Psoas muscle (tissue), 8 donors: ENCODE measurements around the gene YIF1B. TPM values are rescaled to one million over a fixed set of nuclear protein-coding genes. Genes with fewer than 3 reads are reported as not detected.

ENCODE experiments used
- ATAC-seq, 4 donors: fragments of 200-7000 bp; cut with Tn5 transposase; one replicate each; pipeline ENCODE4 v1.9.1; 2020; ENCODE audit warnings: moderate library complexity in 3 of 4, mild to moderate bottlenecking in 2 of 4
- DNase-seq, 2 donors: peaks; one replicate each; pipeline ENCODE4 v3.0.0-alpha.2; 2020
- H3K27ac ChIP-seq: fragments of 200-600 bp; one replicate; pipeline ENCODE4 v1.8.0; 2022
- H3K27me3 ChIP-seq, 3 donors: fragments of 200-600 bp in 1 of 3; one replicate each; pipeline versions ENCODE4 v1.6.1 to v1.8.0; 2013 to 2022; ENCODE audit warnings: low read length in 2 of 3, mild to moderate bottlenecking in 2 of 3, moderate library complexity in 1 of 3; ENCODE audit not compliant: insufficient read depth in 3 of 3
- H3K36me3 ChIP-seq, 2 donors: fragments of 200-600 bp in 1 of 2; one replicate each; pipeline versions ENCODE4 v1.6.1 to v1.8.0; 2013 to 2022; ENCODE audit warnings: low read depth in 1 of 2, mild to moderate bottlenecking in 1 of 2, moderate library complexity in 1 of 2; ENCODE audit not compliant: insufficient read depth in 1 of 2
- H3K4me1 ChIP-seq: fragments of 200-600 bp; one replicate; pipeline ENCODE4 v1.8.0; 2022
- H3K4me3 ChIP-seq: fragments of 200-600 bp; one replicate; pipeline ENCODE4 v1.8.0; 2022; ENCODE audit warnings: mild to moderate bottlenecking
- H3K9me3 ChIP-seq: fragments of 200-600 bp; one replicate; pipeline ENCODE4 v1.8.0; 2022
- WGBS, 3 donors: extraction: QIAGEN DNeasy Blood & Tissue Kit; methylation state at CpG; one replicate each; pipeline versions ENCODE4 v1.1.6 to v1.1.7; 2013; 5-methylcytosine and 5-hydroxymethylcytosine counted together
- intact Hi-C, 2 donors: fragments of 100-400 bp; cut with DNase I; formaldehyde crosslinking; loops; one replicate each; pipeline versions ENCODE4 v1.11.0 to v1.14.2; 2022
- polyA plus RNA-seq, 3 donors: library from polyadenylated mRNA; stranded (reverse); fragments of 200-250 nt; gene quantifications; one replicate each; pipeline ENCODE4 v1.2.3, GENCODE V29; 2013
- total RNA-seq, 4 donors: library from RNA; stranded (reverse); fragmentation: NEBNext Ultra II Directional in 2 of 4; extraction: Animal tissue kit (Norgen Biotek cat#: 25700) in 2 of 4; gene quantifications; one replicate each; pipeline versions ENCODE4 v1.2.1 to v1.2.4, GENCODE V29; 2021 to 2023
- TF ChIP-seq, protein P1 (sequence below): fragments of 200-600 bp; IDR thresholded peaks from one replicate; pipeline ENCODE4 v1.8.0; 2022; ENCODE audit warnings: antibody characterized with exemption
- donor health status: healthy with polysubstance abuse.
- donor health status: DM: no; HTN: no; CAD: no; lungs with moderate emphysema.
- donor health status: Bipolar disorder and iron deficiency.
- donor health status: healthy.
- donor health status: DM: yes; HTN: yes; CAD: no.
- donor health status: DM: no; HTN: no; CAD: no.
- donor health status: DM: no; HTN: no; CAD: no.
- donor health status: DM: yes; HTN: yes; CAD: no.

The YIF1B gene
- total and polyA plus RNA-seq, 7 donors, result 20.1 to 57.7 (median 27.2) TPM

DNA sequence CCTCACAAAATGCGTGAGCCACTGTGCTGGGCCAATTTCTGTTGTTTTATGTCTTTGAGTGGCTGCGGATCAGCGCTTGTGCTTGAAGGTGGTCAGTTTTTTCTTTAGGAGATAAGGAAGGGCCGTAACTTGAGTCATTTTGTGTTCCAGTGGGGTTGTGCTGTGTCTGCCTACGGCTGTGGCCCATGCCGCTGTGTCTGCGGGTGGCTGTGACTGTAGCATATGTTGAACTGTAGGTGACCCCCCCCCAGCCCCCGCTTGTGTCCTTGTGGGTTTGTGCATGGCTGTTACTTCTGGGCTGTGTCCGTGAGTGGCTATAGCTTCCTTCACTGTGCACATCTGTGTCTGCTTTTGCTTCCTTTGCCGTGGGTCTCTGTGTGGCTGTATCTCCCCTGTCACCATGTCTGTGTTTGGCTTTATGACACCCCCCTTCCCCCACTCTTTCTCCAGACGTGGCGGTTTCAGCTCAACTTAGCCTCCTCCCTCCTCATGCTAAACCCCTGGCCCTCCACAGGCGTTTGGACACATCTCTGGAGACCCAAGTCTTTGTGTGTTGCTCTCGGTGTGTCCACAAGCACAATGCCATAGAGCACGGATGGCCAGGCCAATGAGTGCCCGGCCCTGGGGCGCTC is 60.2 kb downstream of the YIF1B start:
- WGBS, 3 donors, result 47 to 54% (median 51%) methylated on average over 17 of the region's 17 CpGs
- TF ChIP-seq, protein P1, sequence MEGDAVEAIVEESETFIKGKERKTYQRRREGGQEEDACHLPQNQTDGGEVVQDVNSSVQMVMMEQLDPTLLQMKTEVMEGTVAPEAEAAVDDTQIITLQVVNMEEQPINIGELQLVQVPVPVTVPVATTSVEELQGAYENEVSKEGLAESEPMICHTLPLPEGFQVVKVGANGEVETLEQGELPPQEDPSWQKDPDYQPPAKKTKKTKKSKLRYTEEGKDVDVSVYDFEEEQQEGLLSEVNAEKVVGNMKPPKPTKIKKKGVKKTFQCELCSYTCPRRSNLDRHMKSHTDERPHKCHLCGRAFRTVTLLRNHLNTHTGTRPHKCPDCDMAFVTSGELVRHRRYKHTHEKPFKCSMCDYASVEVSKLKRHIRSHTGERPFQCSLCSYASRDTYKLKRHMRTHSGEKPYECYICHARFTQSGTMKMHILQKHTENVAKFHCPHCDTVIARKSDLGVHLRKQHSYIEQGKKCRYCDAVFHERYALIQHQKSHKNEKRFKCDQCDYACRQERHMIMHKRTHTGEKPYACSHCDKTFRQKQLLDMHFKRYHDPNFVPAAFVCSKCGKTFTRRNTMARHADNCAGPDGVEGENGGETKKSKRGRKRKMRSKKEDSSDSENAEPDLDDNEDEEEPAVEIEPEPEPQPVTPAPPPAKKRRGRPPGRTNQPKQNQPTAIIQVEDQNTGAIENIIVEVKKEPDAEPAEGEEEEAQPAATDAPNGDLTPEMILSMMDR, result no peak
- Histone ChIP-seq H3K36me3 (no peaks in the 10 kb centered on the region), H3K9me3 (no peaks in the 10 kb centered on the region), H3K27ac (peak overlapping the region; percentile 69), H3K4me1 (no peaks in the 10 kb centered on the region), H3K27me3 (peaks cover 0 to 46% (median 6%) of the 10 kb centered on the region in 3 donors), H3K4me3 (peak overlapping the region; percentile 61)
- intact Hi-C loops, result no loop called here
- DNase-seq (peak in 1 of 2 donors; percentile 53), ATAC-seq (no peak)

DNA sequence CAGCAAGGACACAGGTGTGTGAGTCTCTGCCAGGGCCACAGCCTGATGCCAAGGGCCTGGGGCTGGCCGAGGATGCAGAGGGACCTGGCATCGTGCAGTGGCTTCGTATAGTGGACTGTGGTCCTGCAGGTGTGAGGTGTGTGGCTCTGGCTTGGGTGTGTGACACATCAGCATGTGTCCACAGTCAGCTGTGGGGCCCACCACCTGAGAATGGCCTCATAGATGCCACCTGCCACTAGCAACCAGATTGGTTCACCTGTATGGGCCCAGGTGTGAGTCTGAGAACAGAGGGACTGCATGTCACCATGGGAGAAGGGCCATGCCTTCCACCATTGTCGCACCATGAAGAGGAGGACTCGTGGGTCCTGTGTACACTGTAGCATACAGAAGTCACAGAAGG is 62.0 kb downstream of the YIF1B start:
- intact Hi-C loops, result no loop called here

More for the DNA sequence above, 62.0 kb downstream of the YIF1B start:
- ATAC-seq, result no peak
- no peaks in the 10 kb centered on the region for H3K4me1 ChIP-seq
- no peak for DNase-seq
- WGBS, 3 donors, result 50 to 81% (median 57%) methylated on average over 5 of the region's 5 CpGs
- TF ChIP-seq, protein P1, result no peak
- peak overlapping the region; percentile 61 for H3K4me3 ChIP-seq
- peaks cover 0 to 46% (median 6%) of the 10 kb centered on the region in 3 donors for H3K27me3 ChIP-seq
- H3K36me3 ChIP-seq, result no peaks in the 10 kb centered on the region
- H3K27ac ChIP-seq, result peak overlapping the region; percentile 74
- no peaks in the 10 kb centered on the region for H3K9me3 ChIP-seq

Other genes with a start within 250 kb of the YIF1B start
- not detected for gene DPF1, start 91.7 kb downstream of the YIF1B start, total RNA-seq
- under 1 TPM; 0.07 to 0.17 (median 0.16) TPM for gene DPF1, start 91.7 kb downstream of the YIF1B start, polyA plus RNA-seq
- gene PPP1R14A, start 59.6 kb downstream of the YIF1B start, total RNA-seq, result 10 to 100 TPM in 3 of 4 donors, 1 to 10 TPM in 1; 9.2 to 17.0 (median 11.3) TPM
- gene PPP1R14A, start 59.6 kb downstream of the YIF1B start, polyA plus RNA-seq, result 10 to 100 TPM in 2 of 3 donors, 1 to 10 TPM in 1; 9.9 to 18.7 (median 12.1) TPM
- 1 to 10 TPM in 2 of 4 donors, under 1 TPM in 2; 0.95 to 2.2 (median 1.2) TPM for gene SPINT2, start 51.4 kb downstream of the YIF1B start, total RNA-seq
- 1 to 10 TPM in 1 of 3 donors, under 1 TPM in 2; 0.49 to 1.1 (median 0.59) TPM for gene SPINT2, start 51.4 kb downstream of the YIF1B start, polyA plus RNA-seq
- gene C19orf33, start 11.7 kb downstream of the YIF1B start, total RNA-seq, result 1 to 10 TPM in 2 of 4 donors, not detected in 2; 3.4 to 3.7 TPM
- gene C19orf33, start 11.7 kb downstream of the YIF1B start, polyA plus RNA-seq, result 1 to 10 TPM; 3.7 to 7.1 (median 6.5) TPM
- gene KCNK6, start 3.9 kb upstream of the YIF1B start, total RNA-seq, result under 1 TPM; 0.54 to 0.69 (median 0.64) TPM
- gene KCNK6, start 3.9 kb upstream of the YIF1B start, polyA plus RNA-seq, result under 1 TPM; 0.21 to 0.42 (median 0.39) TPM
- gene CATSPERG, start 19.9 kb upstream of the YIF1B start, total RNA-seq, result 1 to 10 TPM in 3 of 4 donors, under 1 TPM in 1; 0.81 to 2.1 (median 1.6) TPM
- gene CATSPERG, start 19.9 kb upstream of the YIF1B start, polyA plus RNA-seq, result 1 to 10 TPM in 2 of 3 donors, under 1 TPM in 1; 0.75 to 2.6 (median 1.5) TPM
- gene PSMD8, start 58.6 kb upstream of the YIF1B start, total RNA-seq, result 100 to 1,000 TPM; 348 to 889 (median 587) TPM
- gene PSMD8, start 58.6 kb upstream of the YIF1B start, polyA plus RNA-seq, result 1,000 to 10,000 TPM in 1 of 3 donors, 100 to 1,000 TPM in 2; 719 to 1,414 (median 791) TPM
- gene GGN, start 72.1 kb upstream of the YIF1B start, total RNA-seq, result under 1 TPM in 2 of 4 donors, not detected in 2; 0.18 to 0.34 TPM
- under 1 TPM in 2 of 3 donors, not detected in 1; 0.04 to 0.21 TPM for gene GGN, start 72.1 kb upstream of the YIF1B start, polyA plus RNA-seq
- 1 to 10 TPM in 3 of 4 donors, under 1 TPM in 1; 0.69 to 2.1 (median 1.5) TPM for gene SPRED3, start 72.8 kb upstream of the YIF1B start, total RNA-seq
- 1 to 10 TPM in 1 of 3 donors, under 1 TPM in 2; 0.01 to 1.0 (median 0.10) TPM for gene SPRED3, start 72.8 kb upstream of the YIF1B start, polyA plus RNA-seq
- gene FAM98C, start 87.1 kb upstream of the YIF1B start, total RNA-seq, result 1 to 10 TPM; 1.1 to 4.5 (median 1.4) TPM
- gene FAM98C, start 87.1 kb upstream of the YIF1B start, polyA plus RNA-seq, result 1 to 10 TPM; 1.4 to 6.6 (median 1.8) TPM
- 1 to 10 TPM in 1 of 4 donors, under 1 TPM in 3; 0.44 to 2.0 (median 0.80) TPM for gene RASGRP4, start 110.3 kb upstream of the YIF1B start, total RNA-seq
- under 1 TPM; 0.17 to 0.31 (median 0.25) TPM for gene RASGRP4, start 110.3 kb upstream of the YIF1B start, polyA plus RNA-seq
- 1,000 to 10,000 TPM in 2 of 4 donors, 100 to 1,000 TPM in 2; 572 to 1,211 (median 883) TPM for gene RYR1, start 117.7 kb upstream of the YIF1B start, total RNA-seq
- gene RYR1, start 117.7 kb upstream of the YIF1B start, polyA plus RNA-seq, result 100 to 1,000 TPM in 2 of 3 donors, 10 to 100 TPM in 1; 56.0 to 278 (median 122) TPM